Stimulated activated CD4-positive, alpha-beta T cell treated with anti-CD3 and anti-CD28 coated beads, TNF-alpha, amount 100 ng/mL, for 1 hour (primary cell): Measurements from ENCODE around the gene LSM7.
"Not testable (repeated sequence)": the region's sequence is repeated elsewhere in the genome, so short reads cannot be mapped to it uniquely, and the experiment has no call there.

ENCODE experiments used
- DNase-seq, 3 donors: peaks; one replicate each; pipeline ENCODE4 v3.0.0-alpha.2; 2020; ENCODE audit warnings: low read depth in 3 of 3, low spot score in 1 of 3

The LSM7 gene

DNA sequence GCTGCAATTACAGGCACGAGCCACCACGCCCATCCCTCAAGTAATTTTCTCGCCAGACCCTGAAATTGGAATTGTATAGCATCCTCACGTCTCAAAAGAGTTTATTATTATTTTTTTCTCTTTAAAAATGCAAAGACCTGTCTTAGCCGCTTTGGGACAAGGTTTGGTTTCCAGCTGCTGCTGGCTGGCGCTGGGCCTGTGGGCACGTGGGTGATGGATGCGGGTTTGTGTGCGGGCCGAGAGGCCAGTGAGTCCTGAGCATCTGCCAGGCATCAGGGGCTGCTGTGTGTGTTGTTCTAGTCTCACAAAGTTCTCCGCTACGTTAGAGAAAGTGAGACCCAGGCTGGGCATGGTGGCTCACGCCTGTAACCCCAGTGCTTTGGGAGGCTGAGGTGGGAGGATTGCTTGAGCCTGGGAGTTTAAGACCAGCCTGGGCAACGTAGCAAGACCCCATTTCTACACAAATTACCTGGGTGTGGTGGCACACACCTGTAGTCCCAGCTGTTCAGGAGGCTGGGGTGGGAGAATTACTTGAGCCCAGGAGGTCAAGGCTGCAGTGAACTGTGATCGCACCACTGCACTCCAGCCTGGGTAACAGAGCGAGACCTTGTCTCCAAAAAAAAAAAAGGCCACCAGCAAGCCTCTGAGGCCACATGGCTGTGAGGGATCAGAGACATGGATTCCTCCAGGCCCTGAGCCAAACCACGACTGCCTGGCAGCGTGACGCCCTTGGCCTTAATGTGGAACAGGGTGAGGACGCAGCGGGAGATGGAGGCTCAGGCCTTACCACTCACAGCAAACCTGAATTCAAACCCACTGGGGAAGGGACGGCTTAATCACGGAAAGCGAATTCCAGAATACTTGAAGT lies 27.0 kb upstream of the LSM7 start:
- DNase-seq = no peak

GRCh38 chr19:2354670-2355069 lies 26.3 kb upstream of the LSM7 start:
- DNase-seq = no peak

DNA sequence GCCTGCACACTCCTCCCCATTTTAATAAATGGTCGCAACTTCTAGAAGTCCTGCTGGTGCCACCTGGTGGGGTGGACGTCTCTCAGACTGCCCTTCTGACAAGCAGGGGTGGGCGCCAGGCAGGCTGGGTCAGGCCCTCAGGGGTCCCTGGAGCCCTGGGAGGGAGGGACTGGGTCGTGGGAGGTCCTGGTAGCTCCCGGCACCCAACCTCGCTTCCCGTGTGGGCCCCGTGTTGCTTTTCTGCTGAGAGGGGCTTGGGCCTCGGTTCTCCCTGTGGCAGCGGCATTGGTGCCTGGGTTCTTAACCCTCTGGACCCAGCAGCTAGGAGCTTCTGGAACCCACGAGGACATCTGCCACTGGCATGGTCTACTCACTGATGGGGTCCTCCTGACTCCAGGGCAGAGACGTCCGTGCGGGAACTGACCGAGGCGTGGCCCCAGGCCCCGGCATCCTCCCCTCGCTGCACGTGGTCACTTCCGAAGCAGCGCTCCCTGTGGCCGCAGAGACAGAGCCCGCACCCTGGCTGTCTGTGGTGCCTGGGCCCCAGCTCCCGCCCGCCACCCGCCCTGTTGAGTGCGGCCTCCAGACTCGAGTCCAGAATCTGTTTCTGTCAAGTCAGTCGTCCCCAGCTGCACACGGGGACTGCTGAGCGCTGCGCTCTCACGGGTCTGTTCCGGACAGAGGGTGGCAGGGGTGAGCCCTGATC lies 25.7 kb upstream of the LSM7 start:
- DNase-seq = no peak

DNA sequence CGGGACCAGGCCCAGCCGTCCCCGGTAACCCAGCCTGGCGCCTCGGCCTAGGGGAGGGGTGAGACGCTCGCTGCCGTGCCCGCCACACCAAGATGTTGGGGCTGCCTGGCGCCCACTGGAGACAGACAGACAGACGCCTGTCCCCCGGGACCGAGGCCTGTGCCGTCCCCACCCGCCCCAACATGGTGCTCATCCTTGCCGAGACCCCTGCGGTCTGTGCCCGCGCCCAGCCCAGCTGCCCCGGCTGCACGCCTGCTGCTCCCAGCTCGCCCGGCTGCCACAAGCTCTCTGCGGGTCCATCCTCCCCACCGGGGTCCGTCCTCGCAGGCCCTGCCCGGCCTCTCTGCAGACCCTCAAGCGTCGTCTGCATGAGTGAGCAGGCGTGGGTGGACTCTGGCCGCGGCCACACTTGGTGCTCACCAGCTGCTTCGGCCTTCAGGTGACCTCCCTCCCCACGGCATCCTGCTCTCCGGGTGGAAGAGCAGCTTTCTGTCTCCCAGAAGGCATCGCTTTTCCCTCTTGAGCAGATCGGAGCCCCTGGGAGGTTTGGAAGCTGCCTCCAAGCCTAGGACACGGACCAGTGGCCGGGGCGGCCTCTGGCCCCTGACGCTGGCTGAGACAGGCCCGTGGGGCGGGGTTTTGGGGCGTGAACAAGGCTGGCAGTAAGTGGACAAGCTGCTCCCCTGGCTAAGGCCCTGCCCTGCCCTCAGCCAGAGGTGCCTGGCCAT lies 24.9 kb upstream of the LSM7 start:
- DNase-seq = no peak

- DNase-seq = no peak
Observed at GRCh38 chr19:2352121-2352520, 23.7 kb upstream of the LSM7 start.

- no peak for DNase-seq
Observed at GRCh38 chr19:2351591-2351990, 23.2 kb upstream of the LSM7 start.

GRCh38 chr19:2350656-2351055 lies 22.3 kb upstream of the LSM7 start:
- DNase-seq = no peak

- DNase-seq = not testable (repeated sequence)
Observed at GRCh38 chr19:2349818-2350217, 21.4 kb upstream of the LSM7 start.

DNA sequence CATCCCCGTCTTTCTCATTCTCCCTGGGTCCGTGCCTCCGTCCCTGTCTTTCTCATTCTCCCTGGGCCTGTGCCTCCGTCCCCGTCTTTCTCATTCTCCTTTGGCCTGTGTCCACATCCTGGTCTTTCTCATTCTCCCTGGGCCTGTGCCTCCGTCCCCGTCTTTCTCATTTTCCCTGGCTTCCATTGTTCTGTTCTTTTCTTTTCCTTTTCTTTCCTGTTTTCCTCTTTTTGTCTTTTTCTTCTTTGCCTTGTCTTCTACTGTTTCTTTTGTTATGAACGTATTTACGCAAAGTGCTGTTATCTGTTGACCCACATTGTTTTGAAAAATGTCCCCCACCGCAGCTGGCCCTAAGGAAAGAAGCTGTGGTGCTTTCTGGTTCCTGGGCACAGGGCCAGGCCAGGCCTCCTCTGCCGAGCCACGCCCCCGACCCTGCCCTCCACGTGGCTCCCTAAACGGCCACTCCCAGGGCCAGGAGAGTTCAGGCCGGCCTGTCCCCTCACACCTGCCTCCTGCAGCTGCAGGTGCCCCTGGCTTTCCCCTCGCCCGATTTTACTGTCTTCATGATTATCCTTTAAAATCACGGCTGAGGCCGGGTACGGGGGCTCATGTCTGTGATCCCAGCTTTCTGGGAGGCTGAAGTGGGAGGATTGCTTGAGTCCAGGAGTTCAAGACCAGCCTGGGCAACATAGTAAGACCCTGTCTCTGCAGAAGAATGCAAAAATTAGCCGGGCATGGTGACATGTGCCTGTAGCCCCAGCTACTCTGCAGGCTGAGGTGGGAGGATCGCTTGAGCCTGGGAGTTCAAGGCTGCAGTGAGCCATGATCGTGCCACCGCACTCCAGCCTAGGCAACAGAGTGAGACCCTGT lies 17.6 kb upstream of the LSM7 start:
- no peak for DNase-seq

- no peak for DNase-seq
Observed at GRCh38 chr19:2345076-2345475, 16.7 kb upstream of the LSM7 start.

DNA sequence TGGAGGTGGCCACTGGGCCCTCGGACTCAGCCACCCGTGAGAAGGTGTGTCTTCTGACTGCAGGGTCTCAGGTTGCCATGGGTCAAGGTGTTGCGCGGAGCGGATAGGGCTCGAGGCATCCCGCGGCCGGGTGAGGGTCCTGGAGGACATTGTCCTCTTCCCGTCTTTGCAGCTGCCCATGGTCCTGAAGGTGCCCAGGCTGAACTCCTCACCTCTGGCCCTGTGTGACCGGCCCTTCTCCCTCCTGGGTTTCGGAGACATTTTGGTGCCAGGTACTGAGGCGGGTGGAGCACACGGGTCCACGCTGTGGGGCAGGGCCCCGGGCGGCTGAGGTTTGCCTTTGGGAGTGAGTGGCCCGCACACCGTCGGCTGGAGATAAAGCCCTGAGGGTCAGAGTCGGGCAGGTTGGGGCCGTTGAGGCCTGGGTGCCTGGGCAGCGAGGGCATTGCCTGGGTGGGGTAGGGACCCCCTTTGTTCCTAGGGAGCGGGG lies 16.0 kb upstream of the LSM7 start:
- DNase-seq = no peak

- DNase-seq = no peak
Observed at GRCh38 chr19:2343289-2343982, 15.1 kb upstream of the LSM7 start.

GRCh38 chr19:2342656-2343288 lies 14.4 kb upstream of the LSM7 start:
- DNase-seq = no peak

GRCh38 chr19:2341982-2342381 lies 13.6 kb upstream of the LSM7 start:
- DNase-seq = no peak

- DNase-seq = no peak
Observed at GRCh38 chr19:2341244-2341751, 12.9 kb upstream of the LSM7 start.

- no peak for DNase-seq
Observed at GRCh38 chr19:2340496-2341243, 12.3 kb upstream of the LSM7 start.

DNA sequence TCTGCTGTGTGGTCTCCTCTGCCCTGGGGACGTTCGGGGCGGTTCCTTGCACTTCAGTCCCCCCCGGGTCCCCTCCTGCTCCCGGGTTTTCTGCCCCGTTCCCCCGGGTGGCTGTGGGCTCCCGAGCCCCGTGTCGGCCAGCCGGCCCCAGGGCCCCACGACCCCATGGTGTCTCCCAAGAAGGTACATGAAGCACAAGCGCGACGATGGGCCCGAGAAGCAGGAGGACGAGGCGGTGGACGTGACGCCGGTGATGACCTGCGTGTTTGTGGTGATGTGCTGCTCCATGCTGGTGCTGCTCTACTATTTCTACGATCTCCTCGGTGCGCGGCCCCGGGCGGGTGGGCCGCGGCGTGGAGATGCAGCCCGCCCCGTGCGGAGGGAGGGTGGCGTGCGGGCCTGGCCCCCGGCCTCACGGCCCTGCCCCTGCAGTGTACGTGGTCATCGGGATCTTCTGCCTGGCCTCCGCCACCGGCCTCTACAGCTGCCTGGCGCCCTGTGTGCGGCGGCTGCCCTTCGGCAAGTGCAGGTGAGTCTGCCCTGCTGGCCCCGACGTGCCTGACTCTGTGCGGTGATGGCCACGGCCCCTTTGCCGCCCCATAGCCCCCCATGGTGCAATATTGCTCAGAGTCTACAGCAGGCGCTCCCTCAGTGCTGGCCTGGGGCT lies 11.4 kb upstream of the LSM7 start:
- DNase-seq = no peak
